HL-60 (cell line): ENCODE results near the gene KCNJ9.

Source experiments
- DNase-seq, 2 experiments: peaks; one replicate each; pipeline ENCODE4 v3.0.0-alpha.2; 2010 to 2020; ENCODE audit warnings: low read depth in 1 of 2, low spot score in 1 of 2
- H3K27ac ChIP-seq: fragments of 250-450 bp; sonication (Bioruptor Pico); replicated peaks from 2 replicates; pipeline ENCODE4 v1.5.1; 2020; ENCODE audit warnings: mild to moderate bottlenecking, moderate library complexity
- H3K27me3 ChIP-seq: fragments of 250-450 bp; sonication (Bioruptor Pico); 2 replicates; pipeline ENCODE4 v1.5.1; 2021; ENCODE audit warnings: mild to moderate bottlenecking, moderate library complexity; ENCODE audit not compliant: insufficient read depth, poor library complexity, severe bottlenecking
- H3K4me3 ChIP-seq: replicated peaks from 2 replicates; pipeline ENCODE4 v1.5.1; 2011; ENCODE audit warnings: mild to moderate bottlenecking, control low read depth, low read length; ENCODE audit not compliant: insufficient read depth
- CTCF ChIP-seq: IDR thresholded peaks from one replicate; pipeline ENCODE4 v1.5.1; 2011; ENCODE audit warnings: low read length, control low read depth, inconsistent platforms; ENCODE audit not compliant: insufficient read depth
- GABPA ChIP-seq: IDR thresholded peaks from 2 replicates; pipeline ENCODE4 v1.6.1; 2012; ENCODE audit warnings: low read depth
- POLR2AphosphoS5 ChIP-seq: IDR thresholded peaks from 2 replicates; pipeline ENCODE4 v1.6.1; 2012; ENCODE audit warnings: low read depth
- REST ChIP-seq: IDR thresholded peaks from 2 replicates; pipeline ENCODE4 v1.6.1; 2012; ENCODE audit warnings: low read depth; ENCODE audit not compliant: insufficient replicate concordance
- SPI1 ChIP-seq: IDR thresholded peaks from 2 replicates; pipeline ENCODE4 v1.6.1; 2012; ENCODE audit warnings: low read depth, mild to moderate bottlenecking, borderline replicate concordance

The KCNJ9 gene

GRCh38 chr1:160095382-160096105 lies 14.2 kb downstream of the KCNJ9 start:
- DNase-seq = no peak
- TF ChIP-seq GABPA = no peak
- no peak for TF ChIP-seq REST
- TF ChIP-seq SPI1 = no peak
- no peak for TF ChIP-seq POLR2AphosphoS5
- TF ChIP-seq CTCF = no peak
- H3K27me3 ChIP-seq = no peaks in the 10 kb centered on the region
- no peak overlapping the region for H3K4me3 ChIP-seq
- no peak overlapping the region for H3K27ac ChIP-seq

- peak in 1 of 2 experiments; percentile 21 for DNase-seq
- H3K27me3 ChIP-seq = no peaks in the 10 kb centered on the region
- TF ChIP-seq REST (no peak), CTCF (no peak), SPI1 (no peak), POLR2AphosphoS5 (no peak)
- no peak overlapping the region for H3K4me3 ChIP-seq
- H3K27ac ChIP-seq = no peak overlapping the region
These were observed 15.2 kb downstream of the KCNJ9 start for GRCh38 chr1:160096274-160097116.

- Histone ChIP-seq H3K4me3 (no peak overlapping the region), H3K27me3 (no peaks in the 10 kb centered on the region), H3K27ac (no peak overlapping the region)
- TF ChIP-seq REST = no peak
- no peak for TF ChIP-seq GABPA
- TF ChIP-seq CTCF = no peak
- no peak for TF ChIP-seq POLR2AphosphoS5
- no peak for TF ChIP-seq SPI1
- peak in 1 of 2 experiments; percentile 4 for DNase-seq
These were observed 16.0 kb downstream of the KCNJ9 start for GRCh38 chr1:160097151-160097910.
